HG03095 (cell line): ENCODE data around the gene CREB5.
"Not testable (repeated sequence)": the region's sequence is repeated elsewhere in the genome, so short reads cannot be mapped to it uniquely, and the experiment has no call there.

Experiments
- ATAC-seq: cut with Tn5 transposase; IDR thresholded peaks from one replicate; pipeline ENCODE4 v1.9.1; 2021; ENCODE audit warnings: moderate library complexity; ENCODE audit not compliant: unreplicated experiment

The CREB5 gene

GRCh38 chr7:28573059-28573553 lies 160.8 kb downstream of the CREB5 start:
- no peak for ATAC-seq

GRCh38 chr7:28573651-28574301 lies 161.5 kb downstream of the CREB5 start:
- no peak for ATAC-seq

- no peak for ATAC-seq
These were observed 162.9 kb downstream of the CREB5 start for GRCh38 chr7:28575241-28575643.

DNA sequence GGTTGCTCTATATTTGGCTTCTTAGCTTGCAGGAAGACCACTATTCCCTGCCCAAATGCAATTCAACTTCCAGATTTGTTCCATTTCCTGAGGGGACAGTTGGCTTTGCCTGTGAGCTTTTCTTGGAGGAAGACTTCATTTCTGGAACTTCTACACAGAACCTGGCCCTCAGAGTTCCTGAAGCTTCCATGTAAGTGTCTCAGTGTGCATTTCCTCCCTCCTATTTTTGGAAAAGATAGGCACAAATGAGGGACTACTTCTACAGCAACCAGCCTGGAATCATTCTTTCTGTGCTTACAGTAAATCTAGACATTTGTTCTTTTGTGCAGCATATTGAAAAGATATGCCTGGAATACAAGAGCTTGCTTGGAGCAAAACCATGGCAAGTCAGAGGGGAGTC lies 164.3 kb downstream of the CREB5 start:
- ATAC-seq, result no peak

GRCh38 chr7:28579571-28579970 lies 167.3 kb downstream of the CREB5 start:
- ATAC-seq, result no peak

DNA sequence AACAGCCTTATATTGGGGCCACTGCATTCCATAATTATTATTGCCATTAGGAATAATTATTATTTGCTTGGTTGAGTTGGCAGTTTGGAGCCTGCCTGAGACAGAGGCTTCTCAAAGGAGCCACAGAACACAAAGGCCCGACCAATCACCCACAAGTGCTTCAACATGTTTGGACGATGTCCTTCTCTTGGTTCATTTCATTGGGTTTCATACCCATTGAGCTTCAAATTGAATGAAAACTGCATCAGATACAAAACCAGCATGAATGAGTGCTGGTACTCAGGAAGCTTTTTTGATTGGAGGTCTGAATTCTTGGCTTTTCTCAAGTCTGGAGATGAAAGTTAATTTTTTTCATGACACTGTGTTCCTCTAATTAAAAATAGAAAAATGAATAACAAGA lies 168.3 kb downstream of the CREB5 start:
- no peak for ATAC-seq

DNA sequence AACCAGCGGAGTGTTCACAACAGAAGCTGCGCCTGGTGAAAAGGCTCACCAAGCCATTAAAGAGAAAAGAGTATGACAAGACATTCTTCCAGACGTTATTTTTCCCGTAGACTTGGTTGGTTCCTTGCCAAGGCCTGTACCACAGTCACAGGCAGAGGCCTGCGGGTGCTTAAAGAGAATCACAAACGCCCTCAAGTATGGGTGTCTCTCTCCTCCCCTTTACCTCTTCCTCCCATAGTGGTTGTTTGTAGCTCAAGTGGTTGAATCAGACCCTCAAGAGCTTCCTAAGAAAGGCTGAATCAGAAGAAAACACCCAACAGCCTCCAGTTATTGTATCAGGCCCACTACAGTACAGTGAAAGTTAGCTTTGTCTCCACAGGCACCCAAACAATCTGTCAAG lies 169.0 kb downstream of the CREB5 start:
- ATAC-seq, result no peak

DNA sequence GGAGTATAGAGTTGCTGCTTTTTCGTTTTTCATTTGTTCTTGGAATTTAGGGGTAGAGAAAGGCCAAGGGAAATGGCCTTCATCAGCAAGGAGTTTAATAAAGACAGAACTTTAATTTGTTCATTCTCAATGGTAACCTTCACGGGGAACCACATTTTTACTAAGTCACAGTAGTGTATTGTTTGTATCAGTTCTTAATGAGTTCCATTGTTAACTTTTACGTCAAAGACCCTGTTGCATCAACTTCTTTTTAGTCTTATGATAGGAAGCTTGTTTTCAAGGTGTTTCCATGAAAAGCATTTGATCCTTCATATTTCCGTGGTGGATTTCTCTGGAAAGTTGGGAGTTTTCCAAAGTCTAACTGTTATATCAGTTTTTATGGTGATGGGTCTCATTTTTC lies 169.9 kb downstream of the CREB5 start:
- ATAC-seq, result no peak

DNA sequence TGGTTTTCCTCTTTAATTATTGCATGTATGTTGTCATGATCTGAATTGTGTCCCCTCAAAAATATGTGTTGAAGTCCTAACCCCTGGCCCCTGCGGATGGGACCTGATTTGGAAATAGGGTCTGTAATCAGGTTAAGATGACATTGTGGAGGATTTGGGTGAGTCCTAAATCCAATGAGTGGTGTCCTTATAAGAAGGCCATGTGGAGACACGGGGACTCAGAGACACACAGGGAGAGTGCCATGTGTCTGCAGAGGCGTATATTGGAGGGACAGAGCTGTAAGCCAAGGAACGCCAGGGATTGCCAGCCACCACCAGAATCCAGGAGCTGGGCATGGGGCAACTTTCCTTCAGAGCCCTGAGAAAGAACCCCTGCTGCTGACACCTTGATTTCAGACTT lies 171.9 kb downstream of the CREB5 start:
- no peak for ATAC-seq

- no peak for ATAC-seq
These were observed 174.4 kb downstream of the CREB5 start for GRCh38 chr7:28586736-28587135.

GRCh38 chr7:28587211-28587610 lies 174.9 kb downstream of the CREB5 start:
- ATAC-seq, result no peak

DNA sequence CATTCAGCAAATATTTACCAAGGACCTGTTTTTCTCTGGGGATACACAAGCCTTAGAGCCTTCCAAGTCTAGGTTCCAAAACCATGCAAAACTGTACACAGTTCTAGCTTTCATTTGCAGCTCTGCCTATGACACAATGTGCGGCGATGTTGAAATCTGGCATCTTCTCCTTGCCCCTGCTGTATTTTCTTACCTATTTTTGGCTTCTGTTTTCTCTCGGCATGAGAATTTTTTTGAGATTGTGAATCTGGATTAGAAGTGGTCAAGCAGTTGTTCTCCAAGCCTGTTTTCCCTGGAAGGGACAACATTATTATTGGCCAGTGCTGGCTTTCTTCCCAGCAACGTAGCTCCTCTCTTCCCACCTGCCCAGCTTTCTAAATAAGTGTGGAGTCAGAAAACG lies 176.3 kb downstream of the CREB5 start:
- no peak for ATAC-seq

- no peak for ATAC-seq
These were observed 178.8 kb downstream of the CREB5 start for GRCh38 chr7:28591041-28591674.

GRCh38 chr7:28591725-28592349 lies 179.5 kb downstream of the CREB5 start:
- ATAC-seq, result no peak

- ATAC-seq, result no peak
These were observed 180.5 kb downstream of the CREB5 start for GRCh38 chr7:28592861-28593260.

DNA sequence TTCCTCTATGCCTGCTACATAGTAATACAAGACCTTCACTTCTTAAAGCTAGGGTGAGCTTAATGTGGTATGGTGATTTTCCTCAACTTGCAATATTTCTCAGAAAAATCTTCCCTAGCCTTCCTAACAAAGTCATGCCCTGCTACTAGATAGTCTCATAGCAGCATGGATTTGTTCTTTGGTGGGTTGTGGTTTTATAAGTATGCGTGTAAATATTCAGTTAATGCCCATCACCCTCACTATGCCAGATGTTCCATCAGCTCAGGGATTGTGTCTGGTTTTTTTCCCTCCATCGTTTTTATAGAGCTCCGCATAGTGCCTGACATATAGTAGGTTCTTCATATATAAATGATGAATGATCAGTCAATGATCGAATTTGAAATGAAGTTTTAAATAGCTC lies 182.8 kb downstream of the CREB5 start:
- no peak for ATAC-seq

- ATAC-seq, result no peak
These were observed 183.5 kb downstream of the CREB5 start for GRCh38 chr7:28595801-28596200.

DNA sequence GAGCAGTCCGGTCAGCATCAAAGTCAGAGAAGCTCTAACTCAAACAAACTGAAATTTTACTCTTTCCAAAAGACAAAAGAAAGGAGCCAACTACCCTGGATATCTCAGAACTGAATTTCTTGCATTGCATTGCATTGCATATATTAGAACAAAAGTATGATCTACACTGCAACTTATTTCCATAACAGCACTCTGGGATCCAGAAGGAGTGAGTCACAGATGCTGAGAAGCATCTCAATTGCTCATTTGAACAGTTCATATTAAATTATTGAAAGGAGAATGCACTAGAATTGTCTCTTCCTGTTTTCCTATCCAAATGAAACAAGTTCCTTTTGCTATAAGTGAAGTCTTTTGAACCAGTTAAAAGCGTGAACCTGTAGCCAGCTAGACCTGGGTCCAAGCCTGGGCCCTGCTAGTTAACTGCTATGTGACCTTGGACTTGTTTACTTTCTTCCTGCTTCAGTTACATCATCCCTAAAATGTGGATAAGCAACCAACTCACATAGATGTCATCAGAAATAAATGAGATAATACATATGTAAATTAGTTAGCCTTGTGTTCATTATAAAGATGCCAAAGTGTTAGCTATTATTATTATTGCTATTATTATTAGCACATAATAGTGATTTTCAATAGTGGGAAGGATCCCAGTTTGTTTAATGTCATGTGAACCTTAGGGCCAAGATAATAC lies 184.1 kb downstream of the CREB5 start:
- no peak for ATAC-seq

- no peak for ATAC-seq
These were observed 185.0 kb downstream of the CREB5 start for GRCh38 chr7:28597284-28597683.

DNA sequence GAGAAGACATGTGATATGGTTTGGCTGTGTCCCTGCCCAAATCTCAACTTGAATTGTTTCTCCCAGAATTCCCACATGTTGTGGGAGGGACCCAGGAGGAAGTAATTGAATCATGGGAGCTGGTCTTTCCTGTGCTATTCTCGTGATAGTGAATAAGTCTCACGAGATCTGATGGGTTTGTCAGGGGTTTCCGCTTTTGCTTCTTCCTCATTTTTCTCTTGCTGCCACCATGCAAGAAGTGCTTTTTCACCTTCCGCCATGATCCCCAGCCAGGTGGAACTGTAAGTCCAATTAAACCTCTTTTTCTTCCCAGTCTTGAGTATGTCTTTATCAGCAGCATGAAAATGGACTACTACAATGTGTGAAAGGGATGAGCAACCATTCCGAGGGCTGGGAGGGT lies 185.7 kb downstream of the CREB5 start:
- ATAC-seq, result not testable (repeated sequence)

DNA sequence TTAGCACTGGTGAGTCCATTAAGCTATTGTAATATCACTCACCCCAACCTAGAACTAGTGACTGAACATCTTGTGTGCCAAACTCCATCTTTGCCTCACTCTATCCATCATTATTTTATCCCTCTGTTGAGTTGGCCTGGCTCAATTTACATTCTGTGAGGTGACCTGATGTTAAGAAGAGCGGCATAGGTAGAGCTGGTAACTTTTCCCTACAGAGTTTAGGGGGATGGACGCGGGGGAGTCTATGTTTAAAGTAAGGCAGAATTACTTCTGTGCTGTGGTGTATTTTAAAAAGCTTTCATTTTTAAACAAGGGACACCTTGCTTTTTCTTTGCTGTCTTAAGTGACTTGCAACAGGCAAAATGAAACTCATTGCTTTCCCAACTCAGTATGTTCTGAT lies 186.3 kb downstream of the CREB5 start:
- no peak for ATAC-seq

DNA sequence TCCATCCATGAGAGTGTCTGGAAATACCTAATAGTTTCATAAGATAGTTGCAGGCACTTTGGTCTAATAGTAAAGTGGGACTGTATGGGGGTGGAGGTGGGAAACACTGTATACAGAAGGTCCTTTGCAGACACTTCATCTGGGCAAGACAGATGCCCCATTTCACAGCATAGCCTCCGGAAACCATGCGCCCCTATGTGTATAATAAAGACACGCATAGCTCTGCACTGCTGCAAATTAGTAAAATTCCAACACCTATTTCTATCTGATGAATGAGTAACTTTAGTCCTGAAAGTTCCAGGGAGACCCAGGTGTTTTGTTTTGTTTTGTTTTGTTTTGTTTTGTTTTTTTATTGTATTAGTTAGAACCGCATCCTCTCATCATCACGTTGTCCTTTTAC lies 187.1 kb downstream of the CREB5 start:
- ATAC-seq, result no peak
